ENCODE data around the gene ZMPSTE24. TPM values are rescaled to one million over a fixed set of nuclear protein-coding genes. Genes with fewer than 3 reads are reported as not detected.

The ZMPSTE24 gene
- total RNA-seq, 1 experiment from 2014 or later, result 65.4 TPM

DNA sequence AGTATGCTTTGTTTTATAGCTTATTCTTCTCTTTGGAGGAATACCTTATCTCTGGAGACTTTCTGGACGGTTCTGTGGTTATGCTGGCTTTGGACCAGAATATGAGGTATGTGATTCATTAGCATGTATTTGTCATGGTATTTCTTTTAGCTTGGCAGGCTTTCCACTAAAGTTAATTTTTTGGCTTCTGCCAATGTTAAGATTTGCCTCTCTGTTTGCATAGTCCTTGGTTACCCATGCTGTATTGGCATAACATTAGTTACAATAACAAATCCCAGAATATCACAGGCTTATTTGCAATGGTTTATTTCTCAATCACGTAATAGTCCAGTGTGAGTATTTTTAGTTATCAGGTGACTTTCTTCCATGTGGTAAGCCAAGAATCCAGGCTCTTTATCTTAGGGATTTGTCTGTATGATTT lies 9.7 kb downstream of the ZMPSTE24 start:
- H3K27me3 ChIP-seq (ENCODE audit: control insufficient read depth, insufficient read depth, low read length), result no peaks in the 10 kb centered on the region
- TF ChIP-seq SIN3A (IDR thresholded peaks at IDR 0.05; ENCODE audit: borderline replicate concordance, insufficient read depth, low read depth, low read length), result no peak
- no peak for TF ChIP-seq POLR2AphosphoS5 (IDR thresholded peaks at IDR 0.05; ENCODE audit: low read depth, low read length)
- TF ChIP-seq, protein P1, sequence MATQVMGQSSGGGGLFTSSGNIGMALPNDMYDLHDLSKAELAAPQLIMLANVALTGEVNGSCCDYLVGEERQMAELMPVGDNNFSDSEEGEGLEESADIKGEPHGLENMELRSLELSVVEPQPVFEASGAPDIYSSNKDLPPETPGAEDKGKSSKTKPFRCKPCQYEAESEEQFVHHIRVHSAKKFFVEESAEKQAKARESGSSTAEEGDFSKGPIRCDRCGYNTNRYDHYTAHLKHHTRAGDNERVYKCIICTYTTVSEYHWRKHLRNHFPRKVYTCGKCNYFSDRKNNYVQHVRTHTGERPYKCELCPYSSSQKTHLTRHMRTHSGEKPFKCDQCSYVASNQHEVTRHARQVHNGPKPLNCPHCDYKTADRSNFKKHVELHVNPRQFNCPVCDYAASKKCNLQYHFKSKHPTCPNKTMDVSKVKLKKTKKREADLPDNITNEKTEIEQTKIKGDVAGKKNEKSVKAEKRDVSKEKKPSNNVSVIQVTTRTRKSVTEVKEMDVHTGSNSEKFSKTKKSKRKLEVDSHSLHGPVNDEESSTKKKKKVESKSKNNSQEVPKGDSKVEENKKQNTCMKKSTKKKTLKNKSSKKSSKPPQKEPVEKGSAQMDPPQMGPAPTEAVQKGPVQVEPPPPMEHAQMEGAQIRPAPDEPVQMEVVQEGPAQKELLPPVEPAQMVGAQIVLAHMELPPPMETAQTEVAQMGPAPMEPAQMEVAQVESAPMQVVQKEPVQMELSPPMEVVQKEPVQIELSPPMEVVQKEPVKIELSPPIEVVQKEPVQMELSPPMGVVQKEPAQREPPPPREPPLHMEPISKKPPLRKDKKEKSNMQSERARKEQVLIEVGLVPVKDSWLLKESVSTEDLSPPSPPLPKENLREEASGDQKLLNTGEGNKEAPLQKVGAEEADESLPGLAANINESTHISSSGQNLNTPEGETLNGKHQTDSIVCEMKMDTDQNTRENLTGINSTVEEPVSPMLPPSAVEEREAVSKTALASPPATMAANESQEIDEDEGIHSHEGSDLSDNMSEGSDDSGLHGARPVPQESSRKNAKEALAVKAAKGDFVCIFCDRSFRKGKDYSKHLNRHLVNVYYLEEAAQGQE (IDR thresholded peaks at IDR 0.05; ENCODE audit: insufficient read depth in 1 of 2, low read depth in 2 of 2, low read length in 1 of 2), result no peak
- TF ChIP-seq CTCF (IDR thresholded peaks at IDR 0.05), result no peak
- TF ChIP-seq TCF7L2 (IDR thresholded peaks at IDR 0.05; ENCODE audit: low read depth, low read length), result no peak
- H3K4me3 ChIP-seq (ENCODE audit: low read depth in 2 of 2, low read length in 2 of 2), result no peak overlapping the region
- BruUV-seq (replicated peaks), result no TSS peak
- ATAC-seq (no peak), DNase-seq (ENCODE audit: low read depth, low spot score) (no peak)
- H3K4me1 ChIP-seq (ENCODE audit: control insufficient read depth, insufficient read depth, low read length), result no peaks in the 10 kb centered on the region
- POLR2A ChIA-PET, result no interaction called here
- H3K27ac ChIP-seq (ENCODE audit: low read length), result no peak overlapping the region
- CTCF ChIA-PET, result no interaction called here
- H3K9me3 ChIP-seq (ENCODE audit: control insufficient read depth, insufficient read depth, low read depth, low read length), result no peaks in the 10 kb centered on the region
- peaks cover 23% of the 10 kb centered on the region for H3K36me3 ChIP-seq (ENCODE audit: control insufficient read depth, insufficient read depth, low read length)
- in situ Hi-C loops (cut with HindIII; ENCODE audit: low pct_unique_long_range_greater_than_20kb, low sequenced_read_pairs), result no loop called here
- intact Hi-C loops (cut with micrococcal nuclease; ENCODE audit: unreplicated experiment), result no loop called here

- in situ Hi-C loops (cut with HindIII; ENCODE audit: low pct_unique_long_range_greater_than_20kb, low sequenced_read_pairs) (no loop called here), intact Hi-C loops (cut with micrococcal nuclease; ENCODE audit: unreplicated experiment) (no loop called here)
- Histone ChIP-seq H3K4me1 (ENCODE audit: control insufficient read depth, insufficient read depth, low read length) (no peaks in the 10 kb centered on the region), H3K27me3 (ENCODE audit: control insufficient read depth, insufficient read depth, low read length) (no peaks in the 10 kb centered on the region), H3K4me3 (ENCODE audit: low read depth in 2 of 2, low read length in 2 of 2) (no peak overlapping the region), H3K36me3 (ENCODE audit: control insufficient read depth, insufficient read depth, low read length) (peaks cover 19% of the 10 kb centered on the region), H3K9me3 (ENCODE audit: control insufficient read depth, insufficient read depth, low read depth, low read length) (no peaks in the 10 kb centered on the region), H3K27ac (ENCODE audit: low read length) (no peak overlapping the region)
- TF ChIP-seq SIN3A (IDR thresholded peaks at IDR 0.05; ENCODE audit: borderline replicate concordance, insufficient read depth, low read depth, low read length) (no peak), TCF7L2 (IDR thresholded peaks at IDR 0.05; ENCODE audit: low read depth, low read length) (no peak), POLR2AphosphoS5 (IDR thresholded peaks at IDR 0.05; ENCODE audit: low read depth, low read length) (no peak), CTCF (IDR thresholded peaks at IDR 0.05) (no peak)
- TF ChIP-seq, protein P1 (IDR thresholded peaks at IDR 0.05; ENCODE audit: insufficient read depth in 1 of 2, low read depth in 2 of 2, low read length in 1 of 2), result no peak
- no TSS peak for BruUV-seq (replicated peaks)
- DNase-seq (ENCODE audit: low read depth, low spot score) (no peak), ATAC-seq (no peak)
- POLR2A ChIA-PET, result no interaction called here
- CTCF ChIA-PET, result interaction anchor here (0.6 kb wide), 1 partner anchor 37 kb away, joined by 11 read pairs; no protein-coding TSS in a partner anchor
Observed at GRCh38 chr1:40268211-40268610, 10.2 kb downstream of the ZMPSTE24 start.
